T-helper 1 cell treated with Interleukin-12 subunit alpha and Interleukin-12 subunit beta and Interleukin-4 antibody, amounts not matched to agents 30 μg/mL and 1 μg/mL, for 36 hours (primary cell): ENCODE measurements around the gene INO80.
"Not testable (repeated sequence)": the region's sequence is repeated elsewhere in the genome, so short reads cannot be mapped to it uniquely, and the experiment has no call there.

Experiments used
- H3K27ac Mint-ChIP-seq: one replicate; pipeline ENCODE4 v1.8.0; 2021; ENCODE audit warnings: mild to moderate bottlenecking, mixed read lengths
- H3K27me3 Mint-ChIP-seq: one replicate; pipeline ENCODE4 v1.8.0; 2021; ENCODE audit warnings: low read depth, mixed read lengths
- H3K36me3 Mint-ChIP-seq: one replicate; pipeline ENCODE4 v1.8.0; 2021; ENCODE audit warnings: low read depth, mixed read lengths
- H3K4me1 Mint-ChIP-seq: one replicate; pipeline ENCODE4 v1.8.0; 2021; ENCODE audit warnings: low read depth, mixed read lengths
- H3K4me3 Mint-ChIP-seq: one replicate; pipeline ENCODE4 v1.8.0; 2021; ENCODE audit warnings: mild to moderate bottlenecking, moderate library complexity, mixed read lengths
- H3K9me3 Mint-ChIP-seq: one replicate; pipeline ENCODE4 v1.8.0; 2021; ENCODE audit warnings: mixed read lengths

Gene INO80

GRCh38 chr15:41132094-41132493 lies 16.0 kb upstream of the INO80 start:
- not testable (repeated sequence) for H3K4me3 Mint-ChIP-seq, H3K36me3 Mint-ChIP-seq, H3K9me3 Mint-ChIP-seq, H3K4me1 Mint-ChIP-seq
- H3K27me3 Mint-ChIP-seq = peaks cover 30% of the 10 kb centered on the region
- peak overlapping the region; percentile 53 for H3K27ac Mint-ChIP-seq

DNA sequence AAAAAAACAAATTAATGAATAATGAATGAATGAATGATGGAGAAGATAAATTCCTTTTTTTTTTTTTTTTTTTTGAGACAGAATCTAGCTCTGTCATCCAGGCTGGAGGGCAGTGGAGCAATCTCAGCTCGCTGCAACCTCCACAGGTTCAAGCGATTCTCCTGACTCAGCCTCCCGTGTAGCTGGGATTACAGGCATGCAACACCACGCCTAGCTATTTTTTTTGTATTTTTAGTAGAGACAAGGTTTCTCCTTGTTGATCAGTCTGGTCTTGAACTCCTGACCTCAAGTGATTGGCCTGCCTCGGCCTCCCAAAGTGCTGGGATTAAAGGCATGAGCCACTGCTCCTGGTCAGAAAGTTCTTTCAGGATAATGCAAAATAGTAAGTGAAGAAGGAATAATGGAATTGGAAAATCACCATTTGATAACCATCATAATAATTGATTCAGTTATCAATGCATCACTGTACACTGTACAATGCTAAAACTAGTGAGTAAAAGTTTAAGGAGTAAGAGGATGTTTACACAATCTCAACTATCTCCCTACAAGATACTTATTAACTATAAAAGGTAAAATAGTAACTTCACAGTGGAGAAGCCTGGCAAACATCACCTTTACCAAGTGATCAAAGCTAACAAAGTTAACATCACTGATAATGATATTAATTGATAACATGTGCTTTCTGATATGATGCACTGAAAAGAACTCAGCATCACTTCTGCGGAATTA lies 12.3 kb upstream of the INO80 start:
- Mint-ChIP-seq H3K4me1 (peaks cover 7% of the 10 kb centered on the region), H3K36me3 (no peaks in the 10 kb centered on the region), H3K27me3 (peaks cover 44% of the 10 kb centered on the region), H3K27ac (no peak overlapping the region), H3K4me3 (no peak overlapping the region), H3K9me3 (no peaks in the 10 kb centered on the region)

DNA sequence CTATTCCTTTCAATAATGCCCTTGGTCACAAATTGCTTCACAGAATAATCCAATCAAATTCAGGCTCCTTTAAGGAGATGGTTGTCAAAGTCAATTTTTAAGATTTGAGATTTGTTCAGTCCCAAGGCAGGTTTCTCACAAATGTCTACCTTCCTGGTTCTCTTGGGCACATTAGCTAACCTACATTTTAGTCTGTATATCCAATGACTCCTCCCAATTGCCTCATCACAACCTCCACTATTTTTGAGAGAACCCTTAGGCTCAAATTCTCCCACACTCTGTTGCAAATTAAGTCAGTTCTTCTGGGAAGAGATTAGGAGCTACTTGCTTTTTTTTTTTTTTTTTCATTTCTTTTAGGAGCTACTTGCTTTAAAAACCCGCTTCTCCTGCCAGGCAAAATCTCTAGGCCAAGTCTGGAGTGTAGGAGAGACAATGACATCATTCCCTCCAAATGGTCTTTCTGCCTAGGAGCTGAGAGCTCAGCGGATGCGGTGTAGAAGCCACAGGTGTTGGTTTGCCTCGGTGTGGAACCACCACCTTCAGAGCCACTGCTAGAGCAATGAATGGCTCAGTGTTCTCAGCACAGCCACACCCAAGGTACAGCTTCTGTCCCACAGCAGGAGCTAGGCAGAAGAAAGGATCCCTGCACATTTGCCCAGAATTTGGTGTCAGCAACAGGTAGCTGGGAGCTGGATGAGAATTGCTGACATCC lies 10.0 kb upstream of the INO80 start:
- Mint-ChIP-seq H3K4me1 (peaks cover 7% of the 10 kb centered on the region), H3K27me3 (peaks cover 31% of the 10 kb centered on the region), H3K4me3 (no peak overlapping the region), H3K36me3 (no peaks in the 10 kb centered on the region), H3K27ac (no peak overlapping the region), H3K9me3 (no peaks in the 10 kb centered on the region)

DNA sequence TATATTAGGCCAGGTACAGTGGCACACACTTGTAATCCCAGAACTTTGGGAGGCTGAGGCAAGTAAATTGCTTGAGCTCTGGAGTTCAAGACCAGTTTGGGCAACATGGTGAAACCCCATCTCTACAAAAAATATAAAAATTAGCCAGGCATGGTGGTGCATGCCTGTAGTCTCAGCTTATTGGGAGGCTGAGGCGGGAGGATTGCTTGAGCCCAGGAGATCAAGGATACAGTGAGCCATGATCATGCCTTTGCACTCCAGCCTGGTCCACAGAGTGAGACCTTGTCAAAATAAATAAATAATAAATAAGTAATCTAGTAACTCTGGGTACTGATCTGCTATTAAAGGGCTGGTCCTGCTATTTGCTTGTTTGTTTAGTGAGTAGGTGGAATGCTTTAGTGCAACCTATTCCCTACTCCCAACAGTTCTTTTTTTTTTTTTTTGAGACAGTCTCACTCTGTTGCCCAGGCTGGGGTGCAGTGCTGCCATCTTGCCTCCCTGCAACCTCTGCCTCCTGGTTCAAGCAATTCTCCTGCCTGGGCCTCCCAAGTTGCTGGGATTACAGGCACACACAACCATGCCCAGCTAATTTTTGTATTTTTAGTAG lies 9.1 kb upstream of the INO80 start:
- Mint-ChIP-seq H3K27ac (no peak overlapping the region), H3K4me1 (peaks cover 7% of the 10 kb centered on the region), H3K27me3 (peaks cover 31% of the 10 kb centered on the region), H3K9me3 (no peaks in the 10 kb centered on the region), H3K4me3 (no peak overlapping the region), H3K36me3 (no peaks in the 10 kb centered on the region)

DNA sequence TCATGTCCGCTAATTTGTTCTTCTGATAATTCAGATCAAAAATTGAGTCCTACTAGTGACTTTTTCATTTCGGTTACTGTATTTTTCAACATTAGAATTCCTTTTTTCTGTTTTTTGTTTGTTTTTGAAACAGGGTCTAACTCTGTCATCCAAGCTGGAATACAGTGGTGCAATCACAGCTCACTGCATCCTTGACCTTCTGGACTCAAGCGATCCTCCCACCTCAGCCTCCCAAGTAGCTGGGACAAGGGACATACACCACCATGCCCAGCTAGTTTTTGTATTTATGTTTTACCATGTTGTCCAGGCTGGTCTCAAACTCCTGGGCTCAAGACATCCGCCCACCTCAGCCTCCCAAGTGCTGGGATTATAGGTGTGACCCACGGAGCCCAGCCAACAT lies 8.0 kb upstream of the INO80 start:
- peaks cover 31% of the 10 kb centered on the region for H3K27me3 Mint-ChIP-seq
- H3K9me3 Mint-ChIP-seq = no peaks in the 10 kb centered on the region
- H3K27ac Mint-ChIP-seq = no peak overlapping the region
- H3K4me3 Mint-ChIP-seq = no peak overlapping the region
- peaks cover 9% of the 10 kb centered on the region for H3K4me1 Mint-ChIP-seq
- H3K36me3 Mint-ChIP-seq = no peaks in the 10 kb centered on the region

- peaks cover 25% of the 10 kb centered on the region for H3K27me3 Mint-ChIP-seq
- no peak overlapping the region for H3K27ac Mint-ChIP-seq
- peaks cover 9% of the 10 kb centered on the region for H3K4me1 Mint-ChIP-seq
- no peaks in the 10 kb centered on the region for H3K36me3 Mint-ChIP-seq
- H3K4me3 Mint-ChIP-seq = no peak overlapping the region
- no peaks in the 10 kb centered on the region for H3K9me3 Mint-ChIP-seq
Measured at GRCh38 chr15:41122849-41123248, 6.8 kb upstream of the INO80 start.

DNA sequence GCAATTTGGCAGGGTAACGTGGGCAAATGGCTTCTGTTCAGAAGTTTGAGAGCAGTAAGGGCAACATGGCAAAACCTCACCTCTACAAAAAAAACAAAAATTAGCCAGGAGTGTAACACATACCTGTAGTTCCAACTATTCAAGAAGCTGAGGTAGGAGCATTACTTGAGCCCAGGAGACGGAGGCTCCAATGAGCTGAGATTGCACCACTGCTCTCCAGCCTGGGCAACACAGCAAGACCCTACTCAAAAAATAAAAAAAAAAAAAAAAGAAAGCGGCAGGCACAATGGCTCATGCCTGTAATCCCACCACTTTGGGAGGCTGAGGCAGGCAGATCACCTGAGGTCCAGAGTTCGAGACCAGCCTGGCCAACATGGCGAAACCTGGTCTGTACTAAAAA lies 5.9 kb upstream of the INO80 start:
- H3K4me1 Mint-ChIP-seq = peaks cover 9% of the 10 kb centered on the region
- no peak overlapping the region for H3K4me3 Mint-ChIP-seq
- peaks cover 25% of the 10 kb centered on the region for H3K27me3 Mint-ChIP-seq
- no peaks in the 10 kb centered on the region for H3K36me3 Mint-ChIP-seq
- H3K27ac Mint-ChIP-seq = no peak overlapping the region
- no peaks in the 10 kb centered on the region for H3K9me3 Mint-ChIP-seq

DNA sequence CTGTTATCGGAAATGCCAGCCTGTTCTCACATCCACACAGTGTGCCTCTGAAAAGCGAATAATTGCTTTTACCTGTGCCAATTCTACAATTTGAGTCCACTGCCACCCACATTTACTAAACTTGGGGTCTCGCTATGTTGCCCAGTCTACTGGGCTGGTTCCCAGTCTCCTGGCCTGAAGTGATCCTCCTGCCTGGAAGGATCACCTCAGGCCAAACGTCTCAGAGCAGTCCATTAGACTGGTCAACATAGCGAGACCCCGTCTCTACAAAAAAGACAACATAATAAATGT lies 827 bp upstream of the INO80 start:
- Mint-ChIP-seq H3K36me3 (peaks cover 7% of the 10 kb centered on the region), H3K4me3 (peak overlapping the region; percentile 96), H3K4me1 (peaks cover 6% of the 10 kb centered on the region), H3K9me3 (no peaks in the 10 kb centered on the region), H3K27ac (peak overlapping the region; percentile 99), H3K27me3 (peaks cover 2% of the 10 kb centered on the region)

DNA sequence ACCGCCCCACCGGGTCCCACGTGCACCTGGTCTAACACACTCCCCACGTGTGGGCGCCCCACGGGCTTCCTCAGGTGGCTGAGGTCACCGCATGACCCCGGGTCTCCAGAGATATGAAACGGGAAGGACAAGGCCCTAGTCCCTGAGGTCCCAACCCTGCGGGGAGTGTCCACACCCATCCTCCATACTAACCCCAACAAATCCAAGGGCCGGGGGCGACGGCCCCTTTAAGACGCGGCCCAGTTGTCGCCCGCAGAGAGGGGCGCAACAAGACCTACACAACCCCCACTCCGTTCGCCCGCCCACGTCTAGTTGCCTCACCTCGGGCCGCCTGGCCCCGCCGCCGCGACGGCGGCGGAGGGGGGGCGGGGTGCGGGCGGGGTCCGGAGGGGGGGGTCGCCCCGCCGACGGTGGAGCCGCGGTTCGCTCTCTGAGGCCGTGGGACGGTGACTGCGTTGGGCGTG lies 396 bp downstream of the INO80 start:
- peak overlapping the region; percentile 90 for H3K27ac Mint-ChIP-seq
- no peaks in the 10 kb centered on the region for H3K27me3 Mint-ChIP-seq
- no peaks in the 10 kb centered on the region for H3K9me3 Mint-ChIP-seq
- peaks cover 6% of the 10 kb centered on the region for H3K4me1 Mint-ChIP-seq
- peak overlapping the region; percentile 96 for H3K4me3 Mint-ChIP-seq
- H3K36me3 Mint-ChIP-seq = peaks cover 7% of the 10 kb centered on the region

- H3K4me1 Mint-ChIP-seq = peaks cover 6% of the 10 kb centered on the region
- H3K4me3 Mint-ChIP-seq = peak overlapping the region; percentile 96
- H3K36me3 Mint-ChIP-seq = peaks cover 7% of the 10 kb centered on the region
- H3K27me3 Mint-ChIP-seq = no peaks in the 10 kb centered on the region
- no peaks in the 10 kb centered on the region for H3K9me3 Mint-ChIP-seq
- H3K27ac Mint-ChIP-seq = peak overlapping the region; percentile 90
Measured at GRCh38 chr15:41115161-41115651, 874 bp downstream of the INO80 start.

DNA sequence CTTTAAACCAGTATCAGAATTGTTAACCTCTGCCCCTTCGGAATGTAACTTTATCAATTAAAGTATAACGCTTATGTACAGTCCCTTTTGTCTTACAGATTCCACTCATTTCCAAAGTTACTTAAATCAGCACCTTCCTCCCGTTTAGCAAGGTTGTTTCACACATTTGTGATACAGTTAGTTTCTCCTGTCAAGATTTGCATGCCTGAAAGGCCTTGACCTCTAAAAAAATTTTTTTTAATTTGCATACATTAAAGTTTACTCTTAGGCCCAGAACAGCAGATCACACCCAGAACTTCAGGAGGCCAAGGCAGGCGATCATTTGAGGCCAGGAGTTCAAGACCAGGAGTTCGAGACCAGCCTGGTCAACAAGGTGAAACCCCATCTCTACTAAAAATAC lies 9.1 kb downstream of the INO80 start:
- Mint-ChIP-seq H3K4me1 (peaks cover 11% of the 10 kb centered on the region), H3K27me3 (no peaks in the 10 kb centered on the region), H3K36me3 (peaks cover 13% of the 10 kb centered on the region), H3K9me3 (no peaks in the 10 kb centered on the region), H3K27ac (no peak overlapping the region), H3K4me3 (no peak overlapping the region)

DNA sequence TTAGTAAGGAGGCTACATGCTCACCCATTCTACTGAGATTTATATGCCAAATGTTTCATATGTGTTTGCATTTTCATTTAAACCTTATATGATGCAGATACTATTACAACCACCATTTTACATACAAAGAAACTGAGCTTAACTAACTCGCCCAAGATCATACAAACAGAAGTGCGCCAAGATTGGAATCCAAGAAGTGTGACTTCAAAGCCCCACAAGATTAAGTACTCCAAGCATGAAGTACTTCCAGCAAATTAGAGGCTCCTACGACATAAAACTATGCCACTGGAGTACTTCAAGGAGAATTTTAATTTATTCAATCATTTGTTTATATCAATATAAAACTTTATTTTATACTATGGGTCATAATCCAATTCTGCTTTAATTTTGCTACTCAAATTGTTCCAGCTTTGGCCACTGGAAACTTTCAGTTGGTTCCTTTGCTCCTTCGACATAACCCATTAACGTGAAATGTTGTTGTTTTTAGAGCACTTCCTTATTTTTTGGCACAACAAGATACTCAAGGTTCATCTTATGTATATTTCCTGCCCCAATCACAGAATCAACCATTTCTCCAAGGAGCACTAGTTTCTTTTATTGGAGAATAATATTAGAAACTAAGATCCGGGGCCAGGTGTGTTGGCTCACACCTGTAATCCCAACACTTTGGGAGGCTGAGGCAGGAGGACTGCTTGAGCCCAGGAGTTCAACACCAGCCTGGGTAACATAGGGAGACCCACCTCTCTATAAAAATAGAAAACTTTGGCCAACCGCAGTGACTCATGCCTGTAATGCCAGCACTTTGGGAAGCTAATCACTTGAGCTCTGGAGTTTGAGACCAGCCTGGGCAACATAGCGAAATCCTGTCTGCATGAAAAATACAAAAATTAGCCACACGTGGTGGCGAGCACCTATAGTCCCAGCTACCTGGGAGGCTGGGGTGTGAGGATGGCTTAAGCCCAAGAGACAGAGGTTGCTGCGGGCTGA lies 10.4 kb downstream of the INO80 start:
- peaks cover 13% of the 10 kb centered on the region for H3K36me3 Mint-ChIP-seq
- H3K9me3 Mint-ChIP-seq = no peaks in the 10 kb centered on the region
- H3K4me3 Mint-ChIP-seq = no peak overlapping the region
- peaks cover 11% of the 10 kb centered on the region for H3K4me1 Mint-ChIP-seq
- no peaks in the 10 kb centered on the region for H3K27me3 Mint-ChIP-seq
- no peak overlapping the region for H3K27ac Mint-ChIP-seq

DNA sequence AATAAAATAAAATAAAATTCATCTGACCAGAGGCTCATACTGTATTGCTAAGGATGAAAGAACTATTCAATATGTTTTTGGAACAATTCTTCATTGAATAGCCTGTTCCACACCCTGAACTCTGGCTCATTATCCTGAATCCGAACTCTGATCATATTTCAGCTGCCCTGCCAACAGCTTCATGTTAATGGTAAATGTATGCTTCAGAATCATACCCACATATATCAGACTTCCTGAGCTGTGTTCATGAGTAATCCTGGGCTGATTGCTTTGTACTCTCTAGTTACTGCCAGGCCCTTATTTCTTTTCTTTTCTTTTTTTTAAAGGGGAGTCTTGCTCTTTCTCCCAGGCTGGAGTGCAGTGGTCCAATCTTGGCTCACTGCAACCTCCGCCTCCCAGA lies 11.8 kb downstream of the INO80 start:
- Mint-ChIP-seq H3K4me3 (no peak overlapping the region), H3K27me3 (no peaks in the 10 kb centered on the region), H3K27ac (no peak overlapping the region), H3K4me1 (peaks cover 11% of the 10 kb centered on the region), H3K9me3 (no peaks in the 10 kb centered on the region), H3K36me3 (peaks cover 17% of the 10 kb centered on the region)

GRCh38 chr15:41102854-41103253 lies 13.2 kb downstream of the INO80 start:
- no peak overlapping the region for H3K27ac Mint-ChIP-seq
- peaks cover 6% of the 10 kb centered on the region for H3K4me1 Mint-ChIP-seq
- H3K27me3 Mint-ChIP-seq = no peaks in the 10 kb centered on the region

More at GRCh38 chr15:41102854-41103253, 13.2 kb downstream of the INO80 start:
- H3K9me3 Mint-ChIP-seq = no peaks in the 10 kb centered on the region
- H3K36me3 Mint-ChIP-seq = peaks cover 11% of the 10 kb centered on the region
- H3K4me3 Mint-ChIP-seq = no peak overlapping the region
